Measurements from ENCODE around the gene NTPCR.

Gene NTPCR

GRCh38 chr1:232962761-232963745 lies 12.6 kb downstream of the NTPCR start:
- no peak for DNase-seq (ENCODE audit: low read depth)

DNA sequence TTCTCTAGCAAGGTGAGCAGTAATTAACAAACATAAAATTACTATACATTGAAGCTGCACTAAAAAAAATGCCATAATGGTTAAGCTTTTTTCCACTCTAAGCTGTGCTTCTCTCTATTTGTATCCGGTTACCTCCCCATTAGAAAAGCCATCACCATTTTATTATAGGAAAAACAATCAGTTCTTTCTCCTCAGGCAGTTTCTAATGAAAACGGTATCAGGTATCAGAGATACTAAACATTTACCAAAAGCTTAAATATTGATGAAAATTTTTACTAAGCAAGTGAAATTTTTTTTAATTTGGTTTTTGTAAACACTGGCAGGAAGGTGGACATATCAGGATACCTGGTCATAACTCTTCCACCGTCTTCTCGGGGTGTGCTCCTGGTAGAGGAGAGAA lies 14.2 kb downstream of the NTPCR start:
- DNase-seq (ENCODE audit: low read depth): no peak

- DNase-seq (ENCODE audit: low read depth): no peak
Observed at GRCh38 chr1:232965124-232965911, 14.9 kb downstream of the NTPCR start.

GRCh38 chr1:232965912-232966217 lies 15.5 kb downstream of the NTPCR start:
- no peak for DNase-seq (ENCODE audit: low read depth)

- no peak for DNase-seq (ENCODE audit: low read depth)
Observed at GRCh38 chr1:232966663-232967062, 16.3 kb downstream of the NTPCR start.

GRCh38 chr1:232968391-232968790 lies 18.0 kb downstream of the NTPCR start:
- DNase-seq (ENCODE audit: low read depth): no peak

- DNase-seq (ENCODE audit: low read depth): no peak
Observed at GRCh38 chr1:232968965-232969364, 18.6 kb downstream of the NTPCR start.

GRCh38 chr1:232969799-232970198 lies 19.4 kb downstream of the NTPCR start:
- no peak for DNase-seq (ENCODE audit: low read depth)

GRCh38 chr1:232970508-232970907 lies 20.1 kb downstream of the NTPCR start:
- no peak for DNase-seq (ENCODE audit: low read depth)

- DNase-seq (ENCODE audit: low read depth): no peak
Observed at GRCh38 chr1:232973652-232974611, 23.5 kb downstream of the NTPCR start.

DNA sequence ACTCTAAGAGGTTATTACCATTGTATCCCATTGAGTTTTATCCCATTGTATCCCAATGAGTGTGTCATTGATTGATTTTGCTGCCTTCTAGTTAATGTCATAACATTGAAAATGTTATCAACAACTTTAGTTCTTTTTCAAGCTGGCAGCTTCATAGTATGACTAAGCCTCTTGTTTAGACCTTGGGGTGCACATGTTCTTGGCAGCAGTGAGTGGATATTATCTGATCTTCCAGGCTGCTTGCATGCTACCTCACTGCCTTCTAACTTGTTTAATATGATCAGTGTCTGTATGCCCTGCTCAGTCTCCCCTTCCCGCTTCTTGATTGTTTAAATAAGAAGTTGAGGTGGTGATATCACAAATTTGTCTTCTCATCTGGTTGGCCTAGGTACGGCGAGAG lies 24.6 kb downstream of the NTPCR start:
- DNase-seq (ENCODE audit: low read depth): no peak

GRCh38 chr1:232978091-232978634 lies 27.8 kb downstream of the NTPCR start:
- no peak for DNase-seq (ENCODE audit: low read depth)

DNA sequence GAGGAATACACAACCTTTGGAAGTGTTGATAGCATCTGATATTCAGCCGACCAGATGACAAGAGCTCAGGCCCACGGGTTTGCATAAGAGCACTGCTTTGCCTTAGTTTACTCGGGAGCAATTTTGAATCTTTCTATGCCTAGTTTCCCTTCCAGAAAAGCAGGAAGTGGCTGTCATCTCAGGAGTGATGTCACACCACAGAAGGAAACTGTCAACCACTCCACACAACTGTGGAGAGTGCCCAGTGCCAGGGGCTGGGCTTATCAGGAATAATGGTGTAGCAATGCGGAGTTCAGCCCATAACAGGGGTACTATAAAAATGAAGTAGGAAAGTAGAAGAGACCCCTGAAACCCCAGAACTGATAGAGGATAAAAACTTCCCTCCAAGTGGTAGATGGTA lies 28.4 kb downstream of the NTPCR start:
- no peak for DNase-seq (ENCODE audit: low read depth)

- DNase-seq (ENCODE audit: low read depth): no peak
Observed at GRCh38 chr1:232979558-232979957, 29.1 kb downstream of the NTPCR start.

DNA sequence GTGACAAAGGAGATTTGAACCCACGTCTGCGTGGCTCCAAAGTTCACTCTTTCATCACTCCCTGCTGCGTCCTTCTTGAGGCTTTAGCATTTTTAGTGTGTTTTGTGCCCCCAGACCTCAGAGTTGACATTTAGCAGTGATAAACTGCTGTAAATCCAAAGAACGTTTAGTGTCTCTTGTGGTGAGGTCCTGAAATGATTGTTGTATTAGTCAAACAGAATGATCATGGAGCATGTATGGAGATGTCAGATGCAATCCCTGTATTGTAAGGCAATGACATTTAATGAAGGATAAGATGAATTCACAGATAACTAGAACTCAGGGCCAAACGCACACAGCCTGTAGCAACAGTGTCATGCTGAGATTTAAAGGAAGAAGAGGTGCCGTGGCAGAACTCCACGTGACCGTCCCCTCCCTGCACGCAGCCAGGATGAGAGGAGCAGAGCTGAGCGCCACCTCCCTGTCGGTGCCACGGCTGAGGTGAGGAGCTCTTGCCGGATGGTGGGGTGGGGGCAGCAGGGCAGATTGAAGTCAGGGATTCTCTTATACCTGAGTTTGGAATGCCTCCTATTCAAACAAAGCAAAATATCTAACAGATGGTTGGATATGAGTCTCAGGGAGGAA lies 30.1 kb downstream of the NTPCR start:
- no peak for DNase-seq (ENCODE audit: low read depth)

- no peak for DNase-seq (ENCODE audit: low read depth)
Observed at GRCh38 chr1:232980986-232981560, 30.7 kb downstream of the NTPCR start.

DNA sequence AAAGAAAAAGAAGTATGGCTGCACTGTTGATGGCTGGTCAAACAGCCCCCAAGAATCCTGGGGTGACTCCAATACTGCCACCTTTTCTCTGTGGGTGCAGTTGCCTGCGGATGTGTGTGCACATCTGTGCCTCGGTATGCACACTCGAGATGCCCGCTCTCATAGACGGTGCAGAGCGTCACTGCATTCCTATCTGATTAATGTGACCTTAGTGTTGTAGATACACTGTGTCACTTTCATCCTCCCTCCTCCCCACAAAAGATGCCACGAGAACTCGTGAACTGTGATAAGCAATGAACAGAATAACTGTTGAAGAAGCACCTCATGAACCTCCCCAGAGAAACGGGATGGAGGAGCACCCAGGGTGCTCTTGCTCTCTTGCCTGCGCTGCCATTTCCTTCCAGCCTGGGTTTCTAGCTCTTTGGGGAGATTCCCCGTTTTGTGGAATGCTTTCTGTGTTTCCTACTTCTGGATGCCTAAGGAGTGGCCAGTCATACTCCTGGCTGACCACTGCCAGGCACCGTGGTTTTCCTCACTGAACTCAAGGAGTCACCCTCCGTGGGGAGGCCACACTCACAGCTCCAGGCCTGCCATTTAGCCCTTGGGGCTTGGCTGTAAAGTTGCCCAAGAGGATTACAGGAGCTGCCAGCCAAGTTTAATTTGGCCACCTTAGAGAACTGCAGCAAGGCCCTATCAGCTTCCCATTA lies 32.0 kb downstream of the NTPCR start:
- DNase-seq (ENCODE audit: low read depth): no peak

- DNase-seq (ENCODE audit: low read depth): no peak
Observed at GRCh38 chr1:232983375-232983774, 33.0 kb downstream of the NTPCR start.

- no peak for DNase-seq (ENCODE audit: low read depth)
Observed at GRCh38 chr1:232983817-232984567, 33.6 kb downstream of the NTPCR start.

Data from activated T-helper 1 cell treated with Interleukin-2 at 50 U/mL for 16 hours (primary cell).